ENCODE results near the gene TMEM14A. TPM values are rescaled to one million over a fixed set of nuclear protein-coding genes. Genes with fewer than 3 reads are reported as not detected.
"Not testable (repeated sequence)": the region's sequence is repeated elsewhere in the genome, so short reads cannot be mapped to it uniquely, and the experiment has no call there.

The TMEM14A gene
- total RNA-seq, 1 donor from 2014 or later = 21.1 TPM

GRCh38 chr6:52706001-52706400 lies 35.1 kb downstream of the TMEM14A start:
- Mint-ChIP-seq H3K27ac (ENCODE audit: unreplicated experiment) (no peak overlapping the region), H3K36me3 (ENCODE audit: low read depth) (no peaks in the 10 kb centered on the region), H3K4me3 (ENCODE audit: unreplicated experiment) (no peak overlapping the region), H3K4me1 (ENCODE audit: low read depth) (no peaks in the 10 kb centered on the region), H3K9me3 (ENCODE audit: low read depth) (peaks cover 2% of the 10 kb centered on the region), H3K27me3 (ENCODE audit: low read depth) (peaks cover 4% of the 10 kb centered on the region)
- TF ChIP-seq CTCF (IDR thresholded peaks at IDR 0.05) = no peak
- no peak for DNase-seq (ENCODE audit: low spot score)

DNA sequence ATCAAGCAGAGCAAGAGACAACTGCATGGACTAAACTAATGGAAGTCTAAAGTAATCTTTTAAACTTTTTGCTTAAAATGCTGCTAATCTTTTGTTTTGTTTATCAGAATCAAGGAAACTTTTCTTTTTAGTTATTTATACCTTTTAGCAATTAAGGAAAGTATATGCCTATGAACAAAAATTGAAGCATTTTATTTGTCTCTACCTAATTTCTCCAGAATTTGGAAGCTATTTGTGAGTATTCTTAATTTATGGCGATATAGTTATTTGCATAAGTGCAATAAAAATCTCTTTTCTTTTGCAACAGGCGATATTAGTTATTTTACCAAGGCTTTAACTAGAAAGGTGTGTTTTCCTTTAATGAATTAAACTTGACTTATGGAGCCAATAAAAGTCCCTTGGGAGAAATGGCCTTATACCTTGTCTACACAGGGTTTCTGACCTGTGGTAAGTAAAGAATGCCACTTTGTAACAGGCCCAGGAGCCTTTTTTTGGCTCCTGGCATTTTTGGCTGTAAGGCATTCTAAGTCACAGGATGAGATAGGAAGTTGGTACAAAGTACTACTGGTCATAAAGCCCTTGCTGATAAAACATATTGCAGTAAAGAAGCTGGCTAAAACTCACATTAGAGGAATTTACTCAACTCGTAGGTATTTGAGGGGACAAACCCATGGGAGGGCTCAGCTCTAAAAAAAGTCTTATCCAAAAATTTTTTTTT lies 37.2 kb downstream of the TMEM14A start:
- no peak overlapping the region for H3K27ac Mint-ChIP-seq (ENCODE audit: unreplicated experiment)
- H3K4me3 Mint-ChIP-seq (ENCODE audit: unreplicated experiment) = no peak overlapping the region
- DNase-seq (ENCODE audit: low spot score) = no peak
- TF ChIP-seq CTCF (IDR thresholded peaks at IDR 0.05) = no peak
- H3K4me1 Mint-ChIP-seq (ENCODE audit: low read depth) = no peaks in the 10 kb centered on the region
- H3K36me3 Mint-ChIP-seq (ENCODE audit: low read depth) = no peaks in the 10 kb centered on the region
- peaks cover 4% of the 10 kb centered on the region for H3K27me3 Mint-ChIP-seq (ENCODE audit: low read depth)
- peaks cover 2% of the 10 kb centered on the region for H3K9me3 Mint-ChIP-seq (ENCODE audit: low read depth)

GRCh38 chr6:52712136-52712535 lies 41.2 kb downstream of the TMEM14A start:
- no peak for TF ChIP-seq CTCF (IDR thresholded peaks at IDR 0.05)
- no peak for DNase-seq (ENCODE audit: low spot score)
- H3K27me3 Mint-ChIP-seq (ENCODE audit: low read depth) = no peaks in the 10 kb centered on the region
- H3K4me3 Mint-ChIP-seq (ENCODE audit: unreplicated experiment) = no peak overlapping the region
- no peaks in the 10 kb centered on the region for H3K36me3 Mint-ChIP-seq (ENCODE audit: low read depth)
- no peaks in the 10 kb centered on the region for H3K9me3 Mint-ChIP-seq (ENCODE audit: low read depth)
- no peak overlapping the region for H3K27ac Mint-ChIP-seq (ENCODE audit: unreplicated experiment)
- no peaks in the 10 kb centered on the region for H3K4me1 Mint-ChIP-seq (ENCODE audit: low read depth)

GRCh38 chr6:52714761-52715160 lies 43.8 kb downstream of the TMEM14A start:
- H3K27ac Mint-ChIP-seq (ENCODE audit: unreplicated experiment) = not testable (repeated sequence)

DNA sequence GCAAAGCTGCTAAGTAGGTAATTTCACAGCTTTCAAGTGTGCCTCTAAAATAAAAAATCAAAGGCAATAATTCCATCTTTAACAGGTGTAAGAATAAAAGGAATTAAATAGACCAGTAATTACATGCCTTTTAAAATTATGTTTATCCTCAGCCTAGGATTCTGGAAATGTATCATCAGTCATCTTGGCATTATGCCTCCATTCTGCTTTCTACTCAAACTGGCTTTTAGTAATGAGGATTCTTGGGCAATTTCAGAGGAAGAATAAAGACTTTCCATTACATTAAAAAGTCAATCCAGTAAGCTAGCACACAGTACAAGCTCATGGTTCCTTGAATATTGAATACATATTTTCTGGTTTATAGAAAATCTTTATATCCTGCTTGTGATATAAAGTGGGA lies 47.6 kb downstream of the TMEM14A start:
- Mint-ChIP-seq H3K9me3 (ENCODE audit: low read depth) (no peaks in the 10 kb centered on the region), H3K4me1 (ENCODE audit: low read depth) (no peaks in the 10 kb centered on the region), H3K36me3 (ENCODE audit: low read depth) (no peaks in the 10 kb centered on the region), H3K27ac (ENCODE audit: unreplicated experiment) (no peak overlapping the region), H3K27me3 (ENCODE audit: low read depth) (no peaks in the 10 kb centered on the region), H3K4me3 (ENCODE audit: unreplicated experiment) (no peak overlapping the region)
- TF ChIP-seq CTCF (IDR thresholded peaks at IDR 0.05) = no peak
- DNase-seq (ENCODE audit: low spot score) = no peak

More at GRCh38 chr6:52714761-52715160, 43.8 kb downstream of the TMEM14A start:
- DNase-seq (ENCODE audit: low spot score); H3K27me3 Mint-ChIP-seq (ENCODE audit: low read depth); H3K4me3 Mint-ChIP-seq (ENCODE audit: unreplicated experiment); H3K4me1 Mint-ChIP-seq (ENCODE audit: low read depth); H3K36me3 Mint-ChIP-seq (ENCODE audit: low read depth); H3K9me3 Mint-ChIP-seq (ENCODE audit: low read depth): not testable (repeated sequence)

GRCh38 chr6:52720321-52720720 lies 49.4 kb downstream of the TMEM14A start:
- H3K4me1 Mint-ChIP-seq (ENCODE audit: low read depth) = no peaks in the 10 kb centered on the region
- H3K36me3 Mint-ChIP-seq (ENCODE audit: low read depth) = no peaks in the 10 kb centered on the region
- TF ChIP-seq CTCF (IDR thresholded peaks at IDR 0.05) = no peak
- H3K9me3 Mint-ChIP-seq (ENCODE audit: low read depth) = no peaks in the 10 kb centered on the region
- H3K27ac Mint-ChIP-seq (ENCODE audit: unreplicated experiment) = no peak overlapping the region
- no peak for DNase-seq (ENCODE audit: low spot score)
- H3K27me3 Mint-ChIP-seq (ENCODE audit: low read depth) = no peaks in the 10 kb centered on the region
- H3K4me3 Mint-ChIP-seq (ENCODE audit: unreplicated experiment) = no peak overlapping the region

All from chondrocyte (in vitro differentiated cells).